Measurements from ENCODE around the gene SHANK3. TPM values are rescaled to one million over a fixed set of nuclear protein-coding genes. Genes with fewer than 3 reads are reported as not detected.
A peak's percentile ranks its signal among the peaks of the same experiment; 100 is the strongest.

Gene SHANK3
- total RNA-seq, 2 donors from 2014 or later = 8.2 to 12.3 TPM

GRCh38 chr22:50673231-50674129, 857 bp downstream of the SHANK3 start:
- Histone ChIP-seq H3K4me1 (peaks cover 0 to 33% of the 10 kb centered on the region in 2 donors), H3K36me3 (no peaks in the 10 kb centered on the region), H3K27me3 (peaks cover 7 to 8% of the 10 kb centered on the region in 2 donors), H3K4me3 (peak overlapping the region; percentile 50 to 59), H3K27ac (peak overlapping the region; percentile 60 to 63), H3K9me3 (no peaks in the 10 kb centered on the region)
- TF ChIP-seq CTCF (IDR thresholded peaks at IDR 0.05) = no peak
- DNase-seq (ENCODE audit: low spot score) = peak; percentile 28

GRCh38 chr22:50674130-50674500, 1.5 kb downstream of the SHANK3 start:
- DNase-seq (ENCODE audit: low spot score) = no peak
- peak overlapping the region in 1 of 2 donors; percentile 63 for H3K27ac ChIP-seq
- H3K9me3 ChIP-seq = no peaks in the 10 kb centered on the region
- H3K4me1 ChIP-seq = peaks cover 0 to 39% of the 10 kb centered on the region in 2 donors
- no peak for TF ChIP-seq CTCF (IDR thresholded peaks at IDR 0.05)
- no peaks in the 10 kb centered on the region for H3K36me3 ChIP-seq
- H3K27me3 ChIP-seq = peaks cover 7 to 8% of the 10 kb centered on the region in 2 donors
- H3K4me3 ChIP-seq = peak overlapping the region; percentile 50 to 59

GRCh38 chr22:50674606-50675552, 2.3 kb downstream of the SHANK3 start:
- peak; percentile 52 for DNase-seq (ENCODE audit: low spot score)
- Histone ChIP-seq H3K9me3 (no peaks in the 10 kb centered on the region), H3K27me3 (peaks cover 7 to 8% of the 10 kb centered on the region in 2 donors), H3K4me1 (peaks cover 0 to 40% of the 10 kb centered on the region in 2 donors), H3K27ac (no peak overlapping the region), H3K4me3 (peak overlapping the region; percentile 43 to 56), H3K36me3 (no peaks in the 10 kb centered on the region)
- TF ChIP-seq CTCF (IDR thresholded peaks at IDR 0.05) = no peak

GRCh38 chr22:50675553-50676179, 3.0 kb downstream of the SHANK3 start:
- DNase-seq (ENCODE audit: low spot score) = peak; percentile 40
- Histone ChIP-seq H3K4me3 (peak overlapping the region; percentile 43 to 56), H3K9me3 (no peaks in the 10 kb centered on the region), H3K4me1 (peaks cover 0 to 37% of the 10 kb centered on the region in 2 donors), H3K27me3 (peaks cover 7 to 8% of the 10 kb centered on the region in 2 donors), H3K27ac (no peak overlapping the region), H3K36me3 (no peaks in the 10 kb centered on the region)
- TF ChIP-seq CTCF (IDR thresholded peaks at IDR 0.05) = no peak

- no peaks in the 10 kb centered on the region for H3K36me3 ChIP-seq
- TF ChIP-seq CTCF (IDR thresholded peaks at IDR 0.05) = no peak
- H3K27ac ChIP-seq = no peak overlapping the region
- no peaks in the 10 kb centered on the region for H3K9me3 ChIP-seq
- H3K27me3 ChIP-seq = peaks cover 7 to 8% of the 10 kb centered on the region in 2 donors
- peak overlapping the region; percentile 14 to 56 for H3K4me3 ChIP-seq
- peaks cover 0 to 31% of the 10 kb centered on the region in 2 donors for H3K4me1 ChIP-seq
- peak; percentile 18 for DNase-seq (ENCODE audit: low spot score)
Observed at GRCh38 chr22:50676180-50676636, 3.6 kb downstream of the SHANK3 start.
